MM.1S (cell line): ENCODE measurements around the gene BOC.

Experiments
- DNase-seq: peaks from one replicate; pipeline ENCODE4 v3.0.0-alpha.2; 2015
- H2AFZ ChIP-seq: fragments of 300-600 bp; sonication (generic); 2 replicates; pipeline ENCODE4 v1.6.0; 2016; ENCODE audit warnings: antibody characterized with exemption, low read length
- H3F3A ChIP-seq: fragments of 300-600 bp; sonication (generic); 2 replicates; pipeline ENCODE4 v1.6.1; 2016; ENCODE audit warnings: mild to moderate bottlenecking, antibody characterized with exemption, low read length, moderate library complexity, mixed read lengths; ENCODE audit not compliant: insufficient read depth
- H3K27ac ChIP-seq: fragments of 300-600 bp; sonication (generic); 2 replicates; pipeline ENCODE4 v1.5.1; 2016; ENCODE audit warnings: mild to moderate bottlenecking, low read length
- H3K27me3 ChIP-seq: fragments of 300-600 bp; sonication (generic); replicated peaks from 2 replicates; pipeline ENCODE4 v1.6.0; 2016; ENCODE audit warnings: low read length; ENCODE audit not compliant: insufficient read depth
- H3K36me3 ChIP-seq: fragments of 300-600 bp; sonication (generic); replicated peaks from 2 replicates; pipeline ENCODE4 v1.6.1; 2016; ENCODE audit warnings: mild to moderate bottlenecking, low read length, mixed read lengths; ENCODE audit not compliant: insufficient read depth
- H3K4me1 ChIP-seq: fragments of 300-600 bp; sonication (generic); 2 replicates; pipeline ENCODE4 v1.6.1; 2016; ENCODE audit warnings: low read length, mixed read lengths
- H3K4me2 ChIP-seq: fragments of 300-600 bp; sonication (generic); 2 replicates; pipeline ENCODE4 v1.6.0; 2016; ENCODE audit warnings: low read depth, low read length
- H3K4me3 ChIP-seq: fragments of 300-600 bp; sonication (generic); 2 replicates; pipeline ENCODE4 v1.5.1; 2016; ENCODE audit warnings: low read length, mixed read lengths
- H3K79me2 ChIP-seq: fragments of 300-600 bp; sonication (generic); 2 replicates; pipeline ENCODE4 v1.6.1; 2016; ENCODE audit warnings: mixed run types, low read length, mixed read lengths
- H3K9ac ChIP-seq: fragments of 300-600 bp; sonication (generic); 2 replicates; pipeline ENCODE4 v1.6.1; 2016; ENCODE audit warnings: low read length, mixed read lengths
- H3K9me2 ChIP-seq: fragments of 300-600 bp; sonication (generic); replicated peaks from 2 replicates; pipeline ENCODE4 v1.6.1; 2016; ENCODE audit warnings: mild to moderate bottlenecking, low read length, mixed read lengths; ENCODE audit not compliant: insufficient read depth
- H3K9me3 ChIP-seq: fragments of 300-600 bp; sonication (generic); replicated peaks from 2 replicates; pipeline ENCODE4 v1.6.1; 2016; ENCODE audit warnings: mild to moderate bottlenecking, low read length, mixed read lengths; ENCODE audit not compliant: insufficient read depth
- H4K20me1 ChIP-seq: fragments of 300-600 bp; sonication (generic); 2 replicates; pipeline ENCODE4 v1.6.1; 2016; ENCODE audit warnings: mild to moderate bottlenecking, low read length, moderate library complexity, mixed read lengths; ENCODE audit not compliant: insufficient read depth
- EZH2 ChIP-seq: fragments of 300-600 bp; sonication (generic); optimal IDR thresholded peaks from 2 replicates; pipeline ENCODE3; 2017; ENCODE audit warnings: low read depth, mild to moderate bottlenecking, antibody characterized with exemption, low read length, mixed read lengths
- EZH2phosphoT487 ChIP-seq: fragments of 300-600 bp; sonication (generic); IDR thresholded peaks from 2 replicates; pipeline ENCODE4 v1.6.1; 2018; ENCODE audit warnings: antibody characterized with exemption, low read length
- TF ChIP-seq, protein P1 (sequence below): fragments of 300-600 bp; sonication (generic); IDR thresholded peaks from 2 replicates; pipeline ENCODE4 v1.5.1; 2016; ENCODE audit warnings: antibody characterized with exemption, low read length, mixed read lengths

BOC gene

DNA sequence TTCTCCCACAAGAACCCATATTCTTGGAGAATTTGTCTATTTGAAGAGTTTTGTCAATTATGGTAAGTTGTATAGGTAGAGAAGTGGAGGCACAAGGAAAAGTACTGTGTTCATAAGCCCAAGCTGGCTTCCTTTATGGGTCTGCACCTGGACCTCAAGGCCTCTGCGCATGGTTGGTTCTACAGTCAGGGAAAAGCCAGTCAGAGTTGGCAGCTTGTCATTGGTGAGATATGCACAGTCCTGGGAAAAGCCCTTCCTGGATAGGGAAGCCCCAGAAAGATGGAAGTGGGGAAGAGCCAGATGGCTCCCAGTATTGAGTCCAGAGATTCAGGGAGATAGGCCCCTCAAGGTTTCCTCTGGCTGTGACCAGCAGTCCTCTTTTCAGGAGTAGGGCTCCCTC, 15.8 kb downstream of the BOC start:
- Histone ChIP-seq H3K27ac (no peak overlapping the region), H3K79me2 (no peaks in the 10 kb centered on the region), H3K4me3 (no peak overlapping the region), H3K9me3 (no peaks in the 10 kb centered on the region), H3K36me3 (no peaks in the 10 kb centered on the region), H3K9me2 (no peaks in the 10 kb centered on the region), H3K27me3 (no peaks in the 10 kb centered on the region), H3K4me2 (no peak overlapping the region), H3K4me1 (no peaks in the 10 kb centered on the region), H2AFZ (no peak overlapping the region), H3F3A (no peaks in the 10 kb centered on the region), H3K9ac (no peak overlapping the region), H4K20me1 (no peaks in the 10 kb centered on the region)
- no peak for DNase-seq
- no peak for TF ChIP-seq EZH2
- TF ChIP-seq, protein P1, sequence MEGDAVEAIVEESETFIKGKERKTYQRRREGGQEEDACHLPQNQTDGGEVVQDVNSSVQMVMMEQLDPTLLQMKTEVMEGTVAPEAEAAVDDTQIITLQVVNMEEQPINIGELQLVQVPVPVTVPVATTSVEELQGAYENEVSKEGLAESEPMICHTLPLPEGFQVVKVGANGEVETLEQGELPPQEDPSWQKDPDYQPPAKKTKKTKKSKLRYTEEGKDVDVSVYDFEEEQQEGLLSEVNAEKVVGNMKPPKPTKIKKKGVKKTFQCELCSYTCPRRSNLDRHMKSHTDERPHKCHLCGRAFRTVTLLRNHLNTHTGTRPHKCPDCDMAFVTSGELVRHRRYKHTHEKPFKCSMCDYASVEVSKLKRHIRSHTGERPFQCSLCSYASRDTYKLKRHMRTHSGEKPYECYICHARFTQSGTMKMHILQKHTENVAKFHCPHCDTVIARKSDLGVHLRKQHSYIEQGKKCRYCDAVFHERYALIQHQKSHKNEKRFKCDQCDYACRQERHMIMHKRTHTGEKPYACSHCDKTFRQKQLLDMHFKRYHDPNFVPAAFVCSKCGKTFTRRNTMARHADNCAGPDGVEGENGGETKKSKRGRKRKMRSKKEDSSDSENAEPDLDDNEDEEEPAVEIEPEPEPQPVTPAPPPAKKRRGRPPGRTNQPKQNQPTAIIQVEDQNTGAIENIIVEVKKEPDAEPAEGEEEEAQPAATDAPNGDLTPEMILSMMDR, result no peak
- no peak for TF ChIP-seq EZH2phosphoT487

DNA sequence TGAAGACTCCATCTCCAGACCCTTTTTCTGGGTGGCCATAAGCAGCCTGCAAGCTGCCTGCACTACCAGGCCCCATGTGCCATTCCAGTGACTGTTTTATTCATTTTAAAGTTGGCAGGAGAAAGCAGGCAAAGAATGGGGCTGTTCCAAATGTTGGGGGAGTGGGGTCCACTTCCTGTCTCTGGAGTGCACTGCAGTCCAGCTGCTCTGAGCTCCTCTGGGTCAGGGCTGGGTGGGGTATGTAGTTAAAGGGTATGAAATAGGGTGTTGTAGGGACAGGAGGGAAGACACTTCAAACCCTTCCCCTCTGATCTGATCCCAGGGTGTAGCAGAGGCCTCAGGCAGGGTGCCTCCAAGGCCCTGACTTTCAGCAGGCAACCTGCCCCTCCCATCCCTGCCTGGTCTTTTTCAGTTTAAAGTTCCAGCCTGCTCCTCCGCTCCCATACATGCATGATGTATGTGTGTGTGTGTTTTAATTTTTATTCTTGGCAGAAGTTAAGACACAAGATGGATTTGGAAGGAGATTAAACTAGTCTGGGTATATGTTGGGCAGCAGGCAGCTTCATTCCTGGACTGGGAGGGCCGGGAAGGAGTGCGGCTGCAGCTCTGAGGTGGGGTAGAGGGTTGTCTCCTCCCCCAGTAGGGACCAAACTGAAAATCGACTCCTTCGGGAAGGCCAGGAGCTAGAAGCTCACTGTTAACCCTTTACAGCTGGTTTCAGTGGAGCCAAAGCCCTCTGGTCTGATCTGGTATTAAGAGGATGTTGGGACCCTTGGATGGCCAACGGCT, 17.3 kb downstream of the BOC start:
- Histone ChIP-seq H3K27me3 (no peaks in the 10 kb centered on the region), H3K4me3 (no peak overlapping the region), H2AFZ (no peak overlapping the region), H3K4me2 (no peak overlapping the region), H3K4me1 (no peaks in the 10 kb centered on the region), H3K27ac (no peak overlapping the region), H3K9me2 (no peaks in the 10 kb centered on the region), H3K36me3 (no peaks in the 10 kb centered on the region), H3K9me3 (no peaks in the 10 kb centered on the region), H3K9ac (no peak overlapping the region), H3K79me2 (no peaks in the 10 kb centered on the region), H3F3A (no peaks in the 10 kb centered on the region), H4K20me1 (no peaks in the 10 kb centered on the region)
- DNase-seq, result no peak
- TF ChIP-seq EZH2 (no peak), EZH2phosphoT487 (no peak)
- TF ChIP-seq, protein P1, result no peak

DNA sequence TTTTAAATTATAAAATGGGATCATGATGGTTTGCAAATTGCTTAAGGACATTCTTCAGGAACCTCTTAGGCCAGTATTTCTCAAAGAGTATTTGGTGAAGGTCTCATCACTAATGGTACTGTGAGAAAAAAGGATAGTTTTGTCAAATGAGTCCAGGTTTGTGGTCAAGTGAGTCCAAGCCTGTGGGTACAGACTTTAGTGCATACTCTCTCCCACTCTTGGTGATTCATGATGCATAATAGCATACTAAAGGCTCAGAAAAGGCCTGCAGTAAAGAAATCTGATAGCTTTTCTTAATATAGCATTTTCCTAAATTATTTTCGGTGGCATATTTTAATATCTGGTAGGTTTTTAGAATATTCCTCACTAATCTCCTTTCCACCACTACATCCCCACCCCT, 20.0 kb downstream of the BOC start:
- Histone ChIP-seq H3K9me2 (no peaks in the 10 kb centered on the region), H3K27ac (no peak overlapping the region), H3K4me3 (no peak overlapping the region), H3K4me2 (no peak overlapping the region), H3K36me3 (no peaks in the 10 kb centered on the region), H3F3A (no peaks in the 10 kb centered on the region), H3K9ac (no peak overlapping the region), H3K9me3 (no peaks in the 10 kb centered on the region), H3K4me1 (no peaks in the 10 kb centered on the region), H4K20me1 (no peaks in the 10 kb centered on the region), H2AFZ (no peak overlapping the region), H3K79me2 (no peaks in the 10 kb centered on the region), H3K27me3 (no peaks in the 10 kb centered on the region)
- no peak for DNase-seq
- no peak for TF ChIP-seq EZH2phosphoT487
- TF ChIP-seq EZH2, result no peak
- TF ChIP-seq, protein P1, result no peak
